Measurements from ENCODE around the gene ATL1. TPM values are rescaled to one million over a fixed set of nuclear protein-coding genes. Genes with fewer than 3 reads are reported as not detected.

ATL1 gene
- total and polyA plus RNA-seq, 2 of the 13 experiments (the other 11 are each of a cell fraction or from before 2014, with no cell fraction given), result 0.60 to 0.65 TPM

DNA sequence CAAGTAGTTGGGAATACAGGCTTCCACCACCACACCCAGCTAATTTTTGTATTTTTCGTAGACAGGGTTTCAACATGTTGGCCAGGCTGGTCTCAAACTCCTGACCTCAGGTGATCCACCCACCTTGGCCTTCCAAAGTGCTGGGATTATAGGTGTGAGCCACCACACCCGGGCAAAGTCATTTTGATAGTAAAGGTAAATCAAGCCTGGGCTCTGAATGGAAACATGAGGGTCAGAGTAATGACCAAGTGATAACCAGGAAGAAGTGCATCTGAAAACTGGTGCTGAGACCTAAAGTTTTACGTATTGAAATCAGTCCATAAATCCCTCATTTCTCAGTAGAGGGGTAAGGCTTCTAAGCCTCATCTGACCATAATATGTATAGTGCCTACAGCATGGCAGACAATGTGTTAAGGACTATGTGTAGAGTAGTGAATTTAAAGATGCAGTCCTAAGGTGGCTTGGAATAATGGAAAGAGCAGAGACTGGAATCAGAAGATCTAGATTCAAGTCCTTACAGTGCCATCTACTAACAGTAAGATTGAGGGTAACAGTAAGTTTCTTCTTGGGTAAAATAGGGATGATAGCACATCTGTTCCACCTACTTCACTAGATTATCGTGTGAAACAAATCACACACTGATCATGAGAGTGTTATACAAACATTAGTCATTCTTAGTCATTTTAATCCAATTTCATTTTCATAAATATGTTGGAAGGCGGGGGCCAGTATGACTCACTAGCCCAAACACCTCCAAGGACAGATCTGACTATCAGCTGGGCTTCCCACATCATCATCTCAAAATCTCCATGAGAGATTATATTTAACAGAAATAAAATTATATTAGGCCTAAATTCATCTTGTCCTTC, 38.8 kb upstream of the ATL1 start:
- ATAC-seq, result no peak
- intact Hi-C loops (cut with micrococcal nuclease; ENCODE audit: unreplicated experiment), result no loop called here
- CTCF ChIA-PET (ENCODE audit: low intra/inter-chr PET ratio, low total read pairs), result no interaction called here

DNA sequence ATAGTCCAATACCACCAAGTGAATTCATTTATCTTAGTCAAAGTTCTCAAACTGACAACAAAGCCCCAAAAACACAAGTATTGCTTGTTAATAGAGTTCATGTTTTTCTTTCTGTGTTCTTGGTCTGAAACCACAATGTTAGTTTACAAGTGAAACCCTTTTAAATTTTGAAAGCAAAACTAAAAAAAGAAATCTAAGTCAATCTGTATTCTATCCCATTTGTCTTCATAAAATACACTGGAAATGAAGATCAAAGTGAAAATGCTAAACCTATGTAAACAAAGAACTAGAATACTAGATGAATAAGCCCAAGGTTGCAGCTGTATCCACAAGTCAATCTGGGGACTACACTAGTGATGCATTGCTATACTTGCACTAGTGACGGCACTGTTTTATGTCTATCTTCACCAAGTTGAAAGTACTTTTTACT, 38.0 kb upstream of the ATL1 start:
- H3K9me3 ChIP-seq (ENCODE audit: low read length), result no peaks in the 10 kb centered on the region
- in situ Hi-C loops (cut with HindIII; ENCODE audit: extremely low pct_ligation_motif_present, low pct_unique_long_range_greater_than_20kb) (no loop called here), intact Hi-C loops (cut with micrococcal nuclease; ENCODE audit: unreplicated experiment) (no loop called here)
- no peaks in the 10 kb centered on the region for H3K27me3 ChIP-seq (ENCODE audit: control insufficient read depth in 1 of 2, insufficient read depth in 2 of 2, low read length in 2 of 2)
- H3K4me1 ChIP-seq (ENCODE audit: insufficient read depth, low read length), result peaks cover 33% of the 10 kb centered on the region
- no peak overlapping the region for H3K9ac ChIP-seq (ENCODE audit: insufficient read depth, low read depth, low read length)
- no peak overlapping the region for H3K4me2 ChIP-seq (ENCODE audit: low read depth, low read length)
- FAIRE-seq, result no peak
- CTCF ChIA-PET (ENCODE audit: low intra/inter-chr PET ratio, low total read pairs), result no interaction called here
- H3K27ac ChIP-seq (ENCODE audit: extremely low read length, insufficient read depth, low read length), result no peak overlapping the region
- H3K4me3 ChIP-seq (replicated peaks in 1 of 3; ENCODE audit: insufficient read depth in 1 of 3, low read depth in 2 of 3, low read length in 3 of 3), result no peak overlapping the region
- peak; percentile 75 for ATAC-seq
- no TSS peak for BruUV-seq (replicated peaks)
- POLR2A ChIA-PET, result interaction anchor here (0.6 kb wide), 1 partner anchor 210 kb away, joined by 3 read pairs; the partner anchor contains the start of genes DMAC2L and L2HGDH
- H3K79me2 ChIP-seq (ENCODE audit: insufficient read depth, low read length), result peaks cover 87% of the 10 kb centered on the region
- WGBS (ENCODE audit: low lambda C conversion rate), result 86% methylated on average over 1 of the region's 1 CpG
- peaks cover 0 to 4% of the 10 kb centered on the region in 2 experiments; a peak in 2 of 5 replicates for H3K36me3 ChIP-seq (replicated peaks in 1 of 2; ENCODE audit: control insufficient read depth in 1 of 2, insufficient read depth in 2 of 2, low read length in 2 of 2)
- peak; percentile 70 for DNase-seq (ENCODE audit: low spot score)
- no peak overlapping the region for H2AFZ ChIP-seq (ENCODE audit: low read length)
- peaks cover 10% of the 10 kb centered on the region; the same call in 1 of the 2 replicates for H4K20me1 ChIP-seq (ENCODE audit: insufficient read depth, low read length)
- no peak for TF ChIP-seq ZNF12 (CRISPR knock-in tag; IDR thresholded peaks at IDR 0.05)
- TF ChIP-seq, protein P1, sequence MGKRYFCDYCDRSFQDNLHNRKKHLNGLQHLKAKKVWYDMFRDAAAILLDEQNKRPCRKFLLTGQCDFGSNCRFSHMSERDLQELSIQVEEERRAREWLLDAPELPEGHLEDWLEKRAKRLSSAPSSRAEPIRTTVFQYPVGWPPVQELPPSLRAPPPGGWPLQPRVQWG (CRISPR knock-in tag; IDR thresholded peaks at IDR 0.05; ENCODE audit: borderline replicate concordance, low read depth), result no peak
- no peak for TF ChIP-seq CEBPB (IDR thresholded peaks at IDR 0.05; ENCODE audit: borderline replicate concordance, low read depth, low read length)
- TF ChIP-seq TSC22D2 (CRISPR knock-in tag; IDR thresholded peaks at IDR 0.05; ENCODE audit: borderline replicate concordance), result no peak
- no peak for TF ChIP-seq ZNF616 (CRISPR knock-in tag; IDR thresholded peaks at IDR 0.05; ENCODE audit: low read depth)
- TF ChIP-seq, protein P2, sequence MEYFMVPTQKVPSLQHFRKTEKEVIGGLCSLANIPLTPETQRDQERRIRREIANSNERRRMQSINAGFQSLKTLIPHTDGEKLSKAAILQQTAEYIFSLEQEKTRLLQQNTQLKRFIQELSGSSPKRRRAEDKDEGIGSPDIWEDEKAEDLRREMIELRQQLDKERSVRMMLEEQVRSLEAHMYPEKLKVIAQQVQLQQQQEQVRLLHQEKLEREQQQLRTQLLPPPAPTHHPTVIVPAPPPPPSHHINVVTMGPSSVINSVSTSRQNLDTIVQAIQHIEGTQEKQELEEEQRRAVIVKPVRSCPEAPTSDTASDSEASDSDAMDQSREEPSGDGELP (IDR thresholded peaks at IDR 0.05; ENCODE audit: borderline replicate concordance, low read depth), result peak; percentile 47; the same call in 1 of the 2 replicates
- no peak for TF ChIP-seq RXRA (CRISPR knock-in tag; IDR thresholded peaks at IDR 0.05)
- TF ChIP-seq TCF7L2 (IDR thresholded peaks at IDR 0.05; ENCODE audit: low read depth, low read length), result 0 out of 2 replicates have a peak, but pooled peaks have one; percentile 29

More for the DNA sequence above, 38.8 kb upstream of the ATL1 start:
- WGBS (ENCODE audit: low lambda C conversion rate), result 73% methylated on average over 5 of the region's 5 CpGs
- in situ Hi-C loops (cut with HindIII; ENCODE audit: extremely low pct_ligation_motif_present, low pct_unique_long_range_greater_than_20kb), result no loop called here
- Histone ChIP-seq H3K36me3 (replicated peaks in 1 of 2; ENCODE audit: control insufficient read depth in 1 of 2, insufficient read depth in 2 of 2, low read length in 2 of 2) (peaks cover 0 to 4% of the 10 kb centered on the region in 2 experiments; a peak in 1 of 5 replicates), H3K9ac (ENCODE audit: insufficient read depth, low read depth, low read length) (no peak overlapping the region), H3K4me3 (replicated peaks in 1 of 3; ENCODE audit: insufficient read depth in 1 of 3, low read depth in 2 of 3, low read length in 3 of 3) (no peak overlapping the region), H3K79me2 (ENCODE audit: insufficient read depth, low read length) (peaks cover 87% of the 10 kb centered on the region), H3K4me1 (ENCODE audit: insufficient read depth, low read length) (peaks cover 25% of the 10 kb centered on the region), H3K4me2 (ENCODE audit: low read depth, low read length) (no peak overlapping the region), H3K27me3 (ENCODE audit: control insufficient read depth in 1 of 2, insufficient read depth in 2 of 2, low read length in 2 of 2) (no peaks in the 10 kb centered on the region), H3K9me3 (ENCODE audit: low read length) (no peaks in the 10 kb centered on the region), H3K27ac (ENCODE audit: extremely low read length, insufficient read depth, low read length) (no peak overlapping the region), H4K20me1 (ENCODE audit: insufficient read depth, low read length) (peaks cover 6% of the 10 kb centered on the region; the same call in 1 of the 2 replicates), H2AFZ (ENCODE audit: low read length) (no peak overlapping the region)
- TF ChIP-seq FOSL2 (CRISPR knock-in tag; IDR thresholded peaks at IDR 0.05) (peak; percentile 68), TSC22D2 (CRISPR knock-in tag; IDR thresholded peaks at IDR 0.05; ENCODE audit: borderline replicate concordance) (no peak)
- TF ChIP-seq, protein P3, sequence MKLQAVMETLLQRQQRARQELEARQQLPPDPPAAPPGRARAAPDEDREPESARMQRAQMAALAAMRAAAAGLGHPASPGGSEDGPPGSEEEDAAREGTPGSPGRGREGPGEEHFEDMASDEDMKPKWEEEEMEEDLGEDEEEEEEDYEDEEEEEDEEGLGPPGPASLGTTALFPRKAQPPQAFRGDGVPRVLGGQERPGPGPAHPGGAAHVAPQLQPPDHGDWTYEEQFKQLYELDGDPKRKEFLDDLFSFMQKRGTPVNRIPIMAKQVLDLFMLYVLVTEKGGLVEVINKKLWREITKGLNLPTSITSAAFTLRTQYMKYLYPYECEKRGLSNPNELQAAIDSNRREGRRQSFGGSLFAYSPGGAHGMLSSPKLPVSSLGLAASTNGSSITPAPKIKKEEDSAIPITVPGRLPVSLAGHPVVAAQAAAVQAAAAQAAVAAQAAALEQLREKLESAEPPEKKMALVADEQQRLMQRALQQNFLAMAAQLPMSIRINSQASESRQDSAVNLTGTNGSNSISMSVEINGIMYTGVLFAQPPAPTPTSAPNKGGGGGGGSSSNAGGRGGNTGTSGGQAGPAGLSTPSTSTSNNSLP (IDR thresholded peaks at IDR 0.05; ENCODE audit: low read depth, low read length), result 0 out of 2 replicates have a peak, but pooled peaks have one; percentile 10
- POLR2A ChIA-PET, result no interaction called here
- DNase-seq (ENCODE audit: low spot score) (no peak), FAIRE-seq (no peak)
- BruUV-seq (replicated peaks), result no TSS peak

All from HepG2 (cell line).